H9 (cell line): Measurements from ENCODE around the gene SPATA31E1. TPM values are rescaled to one million over a fixed set of nuclear protein-coding genes. Genes with fewer than 3 reads are reported as not detected.

Source experiments
- DNase-seq: peaks from one replicate; pipeline ENCODE4 v3.0.0-alpha.2; 2017
- H2AFZ ChIP-seq: one replicate; pipeline ENCODE4 v1.6.1; 2013; ENCODE audit warnings: mild to moderate bottlenecking, low read length, control low read depth, moderate library complexity
- H2AK5ac ChIP-seq: 2 replicates; pipeline ENCODE4 v1.6.1; 2013; ENCODE audit warnings: low read length, control low read depth, mixed read lengths; ENCODE audit not compliant: insufficient read length
- H2BK120ac ChIP-seq: one replicate; pipeline ENCODE4 v1.6.1; 2013; ENCODE audit warnings: low read depth, mild to moderate bottlenecking, low read length, control low read depth, inconsistent platforms; ENCODE audit not compliant: poor library complexity, severe bottlenecking
- H2BK12ac ChIP-seq: 2 replicates; pipeline ENCODE4 v1.6.1; 2013; ENCODE audit warnings: low read length, control low read depth, mixed read lengths, low read depth; ENCODE audit not compliant: insufficient read length
- H2BK15ac ChIP-seq: 2 replicates; pipeline ENCODE4 v1.6.1; 2013; ENCODE audit warnings: low read depth, low read length, control low read depth
- H2BK20ac ChIP-seq: one replicate; pipeline ENCODE4 v1.6.1; 2013; ENCODE audit warnings: low read depth, mild to moderate bottlenecking, low read length, control low read depth, inconsistent platforms; ENCODE audit not compliant: poor library complexity, severe bottlenecking
- H2BK5ac ChIP-seq: 2 replicates; pipeline ENCODE4 v1.6.1; 2013; ENCODE audit warnings: low read length, control low read depth, mixed read lengths; ENCODE audit not compliant: insufficient read length
- H3K14ac ChIP-seq: 2 replicates; pipeline ENCODE4 v1.6.1; 2013; ENCODE audit warnings: low read length, control low read depth; ENCODE audit not compliant: insufficient read depth
- H3K18ac ChIP-seq: 2 replicates; pipeline ENCODE4 v1.6.1; 2013; ENCODE audit warnings: low read depth, mild to moderate bottlenecking, mixed read lengths, low read length, control low read depth; ENCODE audit not compliant: insufficient read length
- H3K23ac ChIP-seq: 2 replicates; pipeline ENCODE4 v1.6.1; 2013; ENCODE audit warnings: low read length, control low read depth, mixed read lengths, low read depth; ENCODE audit not compliant: insufficient read length
- H3K23me2 ChIP-seq: 2 replicates; pipeline ENCODE4 v1.6.1; 2013; ENCODE audit warnings: low read depth, mild to moderate bottlenecking, mixed read lengths, low read length, control low read depth; ENCODE audit not compliant: insufficient read length, poor library complexity, severe bottlenecking
- H3K27ac ChIP-seq: 2 replicates; pipeline ENCODE4 v1.5.1; 2013; ENCODE audit warnings: low read length, control low read depth, mixed read lengths, low read depth; ENCODE audit not compliant: insufficient read length
- H3K27me3 ChIP-seq: 2 replicates; pipeline ENCODE4 v1.6.1; 2013; ENCODE audit warnings: low read length, control low read depth, inconsistent platforms; ENCODE audit not compliant: insufficient read depth
- H3K4ac ChIP-seq: 2 replicates; pipeline ENCODE4 v1.6.1; 2013; ENCODE audit warnings: low read depth, mild to moderate bottlenecking, control low read depth, inconsistent platforms, low read length, moderate library complexity
- H3K4me1 ChIP-seq: 2 replicates; pipeline ENCODE4 v1.6.1; 2013; ENCODE audit warnings: low read length, control low read depth, inconsistent platforms; ENCODE audit not compliant: insufficient read depth
- H3K4me2 ChIP-seq: 2 replicates; pipeline ENCODE4 v1.6.1; 2013; ENCODE audit warnings: low read length, control low read depth, mixed read lengths; ENCODE audit not compliant: insufficient read length, insufficient read depth
- H3K56ac ChIP-seq: 2 replicates; pipeline ENCODE4 v1.6.1; 2013; ENCODE audit warnings: low read depth, mild to moderate bottlenecking, mixed read lengths, low read length, control low read depth; ENCODE audit not compliant: insufficient read length
- H3K79me1 ChIP-seq: 2 replicates; pipeline ENCODE4 v1.6.1; 2013; ENCODE audit warnings: low read depth, mild to moderate bottlenecking, moderate library complexity, low read length, control low read depth, inconsistent platforms; ENCODE audit not compliant: insufficient read depth, poor library complexity, severe bottlenecking
- H3K79me2 ChIP-seq: 2 replicates; pipeline ENCODE4 v1.6.1; 2013; ENCODE audit warnings: low read length, control low read depth, inconsistent platforms; ENCODE audit not compliant: insufficient read depth
- H3K9ac ChIP-seq: 2 replicates; pipeline ENCODE4 v1.6.1; 2013; ENCODE audit warnings: low read length, control low read depth, mixed read lengths; ENCODE audit not compliant: insufficient read length; ENCODE audit errors: extremely low read depth
- H3K9me3 ChIP-seq: one replicate; pipeline ENCODE4 v1.6.1; 2013; ENCODE audit warnings: low read depth, low read length, inconsistent platforms; ENCODE audit not compliant: control insufficient read depth
- H3T11ph ChIP-seq: one replicate; pipeline ENCODE4 v1.6.1; 2013; ENCODE audit warnings: mild to moderate bottlenecking, low read length, control low read depth, inconsistent platforms
- H4K20me1 ChIP-seq: one replicate; pipeline ENCODE4 v1.6.1; 2013; ENCODE audit not compliant: control insufficient read depth, insufficient read length, insufficient read depth
- H4K5ac ChIP-seq: 2 replicates; pipeline ENCODE4 v1.6.1; 2013; ENCODE audit warnings: low read depth, mild to moderate bottlenecking, mixed read lengths, low read length, control low read depth; ENCODE audit not compliant: insufficient read length
- H4K8ac ChIP-seq: replicated peaks from 2 replicates; pipeline ENCODE4 v1.6.1; 2013; ENCODE audit warnings: low read length, control low read depth, mixed read lengths, low read depth; ENCODE audit not compliant: insufficient read length
- H4K91ac ChIP-seq: 2 replicates; pipeline ENCODE4 v1.6.1; 2013; ENCODE audit warnings: low read depth, mild to moderate bottlenecking, moderate library complexity, mixed read lengths, low read length, control low read depth; ENCODE audit not compliant: insufficient read length
- H3K27ac Mint-ChIP-seq, 3 experiments: 2 replicates in 2 of 3; 3 replicates in 1 of 3; pipeline ENCODE4 v1.8.0; 2020 to 2021; ENCODE audit warnings: mixed read lengths in 3 of 3, mild to moderate bottlenecking in 1 of 3, moderate library complexity in 1 of 3
- H3K27me3 Mint-ChIP-seq: 2 replicates; pipeline ENCODE4 v1.8.0; 2021; ENCODE audit warnings: low read depth, mild to moderate bottlenecking, moderate library complexity, mixed read lengths
- H3K36me3 Mint-ChIP-seq, 3 experiments: 2 replicates in 2 of 3; 3 replicates in 1 of 3; pipeline ENCODE4 v1.8.0; 2020 to 2021; ENCODE audit warnings: low read depth in 3 of 3, mixed read lengths in 3 of 3; ENCODE audit not compliant: insufficient read depth in 1 of 3
- H3K4me1 Mint-ChIP-seq, 2 experiments: 2 replicates each; pipeline ENCODE4 v1.8.0; 2020; ENCODE audit warnings: mixed read lengths in 2 of 2
- H3K4me3 Mint-ChIP-seq, 2 experiments: 2 replicates in 1 of 2; 3 replicates in 1 of 2; pipeline ENCODE4 v1.8.0; 2020 to 2021; ENCODE audit warnings: mild to moderate bottlenecking in 2 of 2, mixed read lengths in 2 of 2, moderate library complexity in 1 of 2
- H3K9me3 Mint-ChIP-seq, 2 experiments: 2 replicates in 1 of 2; 3 replicates in 1 of 2; pipeline ENCODE4 v1.8.0; 2020; ENCODE audit warnings: mild to moderate bottlenecking in 2 of 2, mixed read lengths in 2 of 2, moderate library complexity in 1 of 2
- WGBS: extraction: QIAGEN DNeasy Blood & Tissue Kit; methylation state at CpG from one replicate; pipeline ENCODE4 v1.1.7; 2013; ENCODE audit warnings: missing lambda C conversion rate, low lambda C conversion rate, mixed read lengths; ENCODE audit not compliant: insufficient read length; ENCODE audit errors: extremely low coverage; 5-methylcytosine and 5-hydroxymethylcytosine counted together
- total RNA-seq: library from RNA; stranded (reverse); gene quantifications from 2 replicates; pipeline ENCODE4 v1.2.1, GENCODE V29; 2021
- TF ChIP-seq, protein P1 (sequence below): fragments of 200-600 bp; sonication (generic); conservative IDR thresholded peaks from 3 replicates; pipeline ENCODE4 v1.8.0; 2021; ENCODE audit warnings: antibody characterized with exemption, mild to moderate bottlenecking

Gene SPATA31E1
- total RNA-seq, 1 experiment from 2014 or later: 0.09 TPM

DNA sequence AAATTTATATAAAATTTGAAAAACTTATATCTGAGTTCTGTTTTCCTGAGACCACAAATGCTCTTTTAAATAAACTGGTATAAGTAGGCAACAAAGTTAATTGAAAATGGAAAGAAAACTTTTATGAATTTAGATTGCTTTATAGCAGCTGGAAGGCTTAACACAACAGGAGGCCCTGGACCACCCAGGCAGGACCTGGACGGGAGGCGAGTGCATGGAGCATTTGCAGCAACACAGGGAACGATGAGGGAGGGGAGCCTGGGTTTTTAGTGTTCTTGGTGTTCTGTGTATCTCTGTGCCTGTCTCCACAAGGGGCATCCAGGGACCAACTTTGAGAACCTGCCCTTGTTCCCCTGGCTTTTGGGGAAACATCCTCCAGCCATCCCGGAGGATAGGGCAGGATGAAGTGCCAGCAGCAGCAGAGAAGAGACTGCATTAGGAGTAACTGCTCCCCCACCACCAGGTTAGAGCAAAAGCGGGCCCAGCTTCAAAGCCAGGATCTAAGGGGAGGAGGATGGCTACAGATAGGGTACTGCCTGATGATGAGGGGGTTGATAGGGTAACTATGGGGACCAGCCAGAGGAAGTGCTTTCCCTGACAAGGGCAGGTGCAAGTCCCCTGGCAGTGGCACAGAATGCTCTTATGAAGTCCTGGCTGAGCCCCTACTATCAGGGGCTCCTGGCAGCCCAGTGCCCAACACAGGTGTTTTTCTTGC is 6.7 kb upstream of the SPATA31E1 start:
- H3K36me3 Mint-ChIP-seq: peaks cover 2 to 8% (median 3%) of the 10 kb centered on the region in 3 experiments; a peak in 4 of 7 replicates
- no peaks in the 10 kb centered on the region for H4K20me1 ChIP-seq

More for the DNA sequence above, 6.7 kb upstream of the SPATA31E1 start:
- Histone ChIP-seq H3K4me2 (no peak overlapping the region), H3K27ac (no peak overlapping the region), H3T11ph (no peak overlapping the region), H3K9ac (no peak overlapping the region), H3K4ac (no peak overlapping the region), H3K56ac (no peak overlapping the region), H2BK20ac (no peak overlapping the region), H2BK15ac (no peak overlapping the region), H3K9me3 (no peaks in the 10 kb centered on the region), H2AFZ (no peak overlapping the region), H3K23me2 (no peaks in the 10 kb centered on the region), H4K91ac (no peak overlapping the region), H2AK5ac (no peak overlapping the region), H3K18ac (no peak overlapping the region), H3K27me3 (no peaks in the 10 kb centered on the region), H4K8ac (no peak overlapping the region), H3K23ac (no peak overlapping the region), H2BK120ac (no peak overlapping the region), H3K79me2 (no peaks in the 10 kb centered on the region), H3K79me1 (no peaks in the 10 kb centered on the region), H2BK5ac (no peak overlapping the region), H4K5ac (no peak overlapping the region), H3K4me1 (peaks cover 11% of the 10 kb centered on the region; the same call in 1 of the 2 replicates), H2BK12ac (no peak overlapping the region), H3K14ac (no peak overlapping the region)
- Mint-ChIP-seq H3K27me3 (peaks cover 1% of the 10 kb centered on the region), H3K4me3 (no peak overlapping the region), H3K27ac (no peak overlapping the region; a peak in 1 of 7 replicates), H3K9me3 (peaks cover 0 to 9% of the 10 kb centered on the region in 2 experiments; a peak in 2 of 5 replicates), H3K4me1 (peaks cover 34 to 35% of the 10 kb centered on the region in 2 experiments)
- TF ChIP-seq, protein P1, sequence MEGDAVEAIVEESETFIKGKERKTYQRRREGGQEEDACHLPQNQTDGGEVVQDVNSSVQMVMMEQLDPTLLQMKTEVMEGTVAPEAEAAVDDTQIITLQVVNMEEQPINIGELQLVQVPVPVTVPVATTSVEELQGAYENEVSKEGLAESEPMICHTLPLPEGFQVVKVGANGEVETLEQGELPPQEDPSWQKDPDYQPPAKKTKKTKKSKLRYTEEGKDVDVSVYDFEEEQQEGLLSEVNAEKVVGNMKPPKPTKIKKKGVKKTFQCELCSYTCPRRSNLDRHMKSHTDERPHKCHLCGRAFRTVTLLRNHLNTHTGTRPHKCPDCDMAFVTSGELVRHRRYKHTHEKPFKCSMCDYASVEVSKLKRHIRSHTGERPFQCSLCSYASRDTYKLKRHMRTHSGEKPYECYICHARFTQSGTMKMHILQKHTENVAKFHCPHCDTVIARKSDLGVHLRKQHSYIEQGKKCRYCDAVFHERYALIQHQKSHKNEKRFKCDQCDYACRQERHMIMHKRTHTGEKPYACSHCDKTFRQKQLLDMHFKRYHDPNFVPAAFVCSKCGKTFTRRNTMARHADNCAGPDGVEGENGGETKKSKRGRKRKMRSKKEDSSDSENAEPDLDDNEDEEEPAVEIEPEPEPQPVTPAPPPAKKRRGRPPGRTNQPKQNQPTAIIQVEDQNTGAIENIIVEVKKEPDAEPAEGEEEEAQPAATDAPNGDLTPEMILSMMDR: no peak
- WGBS: no CpG with 5 or more reads among the region's 5 CpGs
- peak; percentile 25 for DNase-seq
